ENCODE measurements around the gene PPM1J.
A peak's percentile ranks its signal among the peaks of the same experiment; 100 is the strongest.

The PPM1J gene

DNA sequence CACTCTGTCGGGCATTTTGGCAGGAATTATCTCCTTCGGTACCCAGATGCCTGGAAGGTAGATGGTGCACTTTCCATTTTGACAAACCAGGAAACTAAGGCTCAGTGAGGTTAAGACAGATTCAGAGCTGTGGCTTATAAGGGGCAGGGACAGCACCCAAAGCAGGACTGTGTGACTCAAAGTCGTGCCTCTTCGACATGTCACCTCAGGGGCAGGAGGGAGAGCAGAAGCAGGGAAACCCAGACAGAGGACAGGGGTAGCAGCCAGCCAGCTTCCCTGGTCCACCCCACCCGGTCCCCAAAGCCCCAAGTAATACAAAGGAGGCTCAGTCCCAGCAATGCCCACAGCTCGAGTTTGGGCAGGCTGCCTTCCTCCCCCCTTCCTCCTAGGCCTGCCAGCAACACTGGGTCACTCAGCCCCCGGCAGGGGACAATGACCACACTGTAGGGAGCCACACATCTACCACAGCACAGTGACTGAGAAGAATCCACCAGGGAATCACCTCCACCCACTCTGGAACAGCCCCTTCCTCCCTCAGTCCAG lies 10.7 kb downstream of the PPM1J start:
- DNase-seq (ENCODE audit: low read depth) = no peak

DNA sequence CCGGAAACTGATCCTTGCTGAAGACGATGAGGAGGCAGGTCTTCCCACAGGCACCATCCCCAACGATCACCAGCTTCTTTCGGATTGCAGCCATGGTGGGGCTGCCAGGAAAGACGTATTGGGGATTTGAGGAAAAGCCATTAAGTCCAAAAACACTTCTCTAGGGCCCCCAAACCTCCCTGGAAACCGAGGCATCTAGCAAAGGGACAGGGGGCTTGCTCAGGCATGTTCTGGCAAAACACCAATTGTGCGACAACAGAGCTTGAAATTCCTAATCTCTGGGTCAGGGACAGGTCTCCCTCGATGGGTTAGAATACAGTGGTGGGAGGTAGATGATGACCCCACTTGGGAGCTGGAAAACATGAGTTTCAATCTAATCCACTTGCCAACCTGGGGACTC lies 11.4 kb downstream of the PPM1J start:
- no peak for DNase-seq (ENCODE audit: low read depth)

DNA sequence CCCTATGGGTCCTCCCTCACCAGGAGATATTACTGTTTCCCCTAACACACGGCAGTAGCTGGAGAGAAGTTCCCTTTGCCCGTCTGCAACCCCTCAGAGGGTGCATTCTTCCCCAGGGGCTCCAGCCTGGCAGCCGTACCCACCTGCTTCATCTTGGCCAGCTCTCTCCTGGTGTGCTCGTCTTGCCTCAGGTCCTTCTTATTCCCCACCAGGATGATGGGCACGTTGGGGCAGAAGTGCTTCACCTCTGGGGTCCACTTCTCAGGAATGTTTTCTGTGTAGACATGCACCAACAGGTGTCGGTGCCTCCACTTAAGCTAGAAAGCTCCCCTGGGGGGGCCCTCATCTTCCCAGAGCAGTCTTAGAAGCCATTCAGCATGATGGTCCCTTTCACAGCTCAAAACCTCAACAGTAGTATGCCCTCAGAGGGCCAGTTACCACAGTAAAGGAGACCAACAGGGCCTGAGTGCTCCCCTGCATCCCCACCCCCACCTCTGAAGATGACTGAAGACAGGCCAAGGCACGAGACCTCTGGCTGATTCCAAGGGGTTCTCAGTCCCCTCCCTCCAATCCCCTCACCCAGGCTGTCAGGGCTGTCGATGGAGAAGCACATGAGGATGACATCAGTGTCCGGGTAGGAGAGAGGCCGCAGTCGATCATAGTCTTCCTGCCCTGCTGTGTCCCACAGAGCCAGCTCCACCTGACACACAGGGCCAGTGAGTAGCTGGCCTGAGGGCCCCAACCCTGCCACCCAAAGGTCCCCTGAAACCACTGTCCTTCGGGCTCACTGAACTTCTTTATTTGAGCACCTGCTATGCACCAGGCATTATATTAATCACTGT lies 12.5 kb downstream of the PPM1J start:
- DNase-seq (ENCODE audit: low read depth) = no peak

DNA sequence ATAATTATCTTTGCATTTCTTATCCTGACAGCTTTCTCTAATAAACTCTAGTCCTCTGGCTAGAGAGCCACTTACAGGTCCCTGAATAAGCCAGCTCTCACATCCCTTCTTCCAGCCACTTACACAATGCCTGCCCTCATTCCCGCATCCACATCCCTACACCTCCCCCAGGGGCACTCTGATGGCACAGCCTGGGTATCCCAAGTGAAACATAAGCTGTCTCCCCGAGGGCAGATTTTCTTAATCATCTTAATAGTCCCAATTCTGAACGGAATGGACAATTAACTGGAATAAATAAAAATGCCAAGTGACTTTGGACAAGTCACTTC lies 13.1 kb downstream of the PPM1J start:
- no peak for DNase-seq (ENCODE audit: low read depth)

DNA sequence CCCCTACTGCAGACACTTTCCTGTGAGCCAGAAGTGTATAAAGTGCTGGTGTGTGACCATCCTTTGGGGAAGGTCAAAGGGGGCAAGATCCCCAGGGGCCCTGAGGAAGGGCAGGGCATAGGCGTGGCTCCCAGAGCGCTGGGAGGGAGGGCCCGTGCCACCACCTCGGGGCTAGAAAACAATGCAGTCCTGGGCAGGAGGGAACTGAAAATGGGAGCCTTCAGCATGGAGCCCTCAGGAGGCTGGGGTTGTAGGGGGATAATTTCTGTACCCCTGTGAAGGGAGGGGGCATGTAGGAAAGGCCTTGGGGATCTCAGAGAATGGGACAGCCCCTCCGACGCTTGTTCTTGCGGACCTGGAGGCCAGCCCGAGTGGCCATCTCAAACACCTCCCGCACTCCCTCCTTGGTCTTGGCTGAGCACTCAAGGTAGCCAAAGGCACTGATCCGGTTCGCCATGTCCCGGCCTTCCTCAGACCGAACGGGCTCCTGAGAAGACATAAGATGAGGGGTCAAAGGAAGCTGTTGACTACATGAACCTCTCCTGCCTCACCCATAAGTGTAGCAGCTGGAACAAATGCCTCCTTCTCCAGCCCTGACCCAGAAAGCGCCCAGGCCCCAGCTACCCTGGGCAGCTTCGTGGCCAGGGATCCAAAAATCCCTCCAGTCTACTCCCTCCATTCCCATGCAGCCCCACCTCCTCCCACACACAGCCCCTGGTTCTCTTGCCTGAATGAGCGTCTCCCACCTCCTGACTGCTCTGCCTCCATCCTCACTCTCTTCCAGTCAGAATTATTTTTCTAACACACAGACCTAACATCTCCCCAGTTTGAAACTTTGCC lies 13.7 kb downstream of the PPM1J start:
- no peak for DNase-seq (ENCODE audit: low read depth)

DNA sequence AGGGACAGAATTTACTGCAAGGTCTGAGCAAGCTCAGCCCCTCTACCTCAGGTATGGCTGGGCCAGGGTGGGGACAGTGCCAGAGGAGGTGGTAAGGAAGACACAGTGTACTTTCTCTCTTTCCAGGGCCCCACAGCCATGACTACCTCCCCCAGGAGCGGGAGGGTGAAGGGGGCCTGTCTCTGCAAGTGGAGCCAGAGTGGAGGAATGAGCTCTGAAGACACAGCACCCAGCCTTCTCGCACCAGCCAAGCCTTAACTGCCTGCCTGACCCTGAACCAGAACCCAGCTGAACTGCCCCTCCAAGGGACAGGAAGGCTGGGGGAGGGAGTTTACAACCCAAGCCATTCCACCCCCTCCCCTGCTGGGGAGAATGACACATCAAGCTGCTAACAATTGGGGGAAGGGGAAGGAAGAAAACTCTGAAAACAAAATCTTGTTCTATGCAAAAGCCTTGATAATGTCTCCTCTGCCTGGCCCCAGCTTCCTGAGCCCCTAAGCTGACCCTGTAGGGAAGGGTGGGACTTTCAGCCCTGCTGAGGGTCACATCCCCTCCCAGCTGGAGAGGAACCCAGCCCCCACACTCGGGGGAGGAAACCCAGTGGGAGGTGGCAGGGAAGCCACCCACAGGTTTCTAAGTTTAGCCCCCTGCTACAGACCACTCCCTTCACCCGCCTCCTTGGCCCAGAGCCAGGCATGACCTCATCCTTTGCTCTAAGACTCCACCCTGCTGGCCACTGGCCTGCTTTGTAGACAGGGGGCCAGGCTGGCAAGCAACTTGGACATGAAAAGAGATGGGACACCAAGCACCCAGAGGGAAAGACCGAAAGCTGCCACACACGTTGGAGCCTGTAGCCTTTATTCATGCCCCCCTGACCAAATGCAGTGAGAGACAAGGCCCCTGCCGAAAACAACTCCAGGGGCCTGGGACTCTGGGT lies 14.6 kb downstream of the PPM1J start:
- DNase-seq (ENCODE audit: low read depth) = peak; percentile 42

DNA sequence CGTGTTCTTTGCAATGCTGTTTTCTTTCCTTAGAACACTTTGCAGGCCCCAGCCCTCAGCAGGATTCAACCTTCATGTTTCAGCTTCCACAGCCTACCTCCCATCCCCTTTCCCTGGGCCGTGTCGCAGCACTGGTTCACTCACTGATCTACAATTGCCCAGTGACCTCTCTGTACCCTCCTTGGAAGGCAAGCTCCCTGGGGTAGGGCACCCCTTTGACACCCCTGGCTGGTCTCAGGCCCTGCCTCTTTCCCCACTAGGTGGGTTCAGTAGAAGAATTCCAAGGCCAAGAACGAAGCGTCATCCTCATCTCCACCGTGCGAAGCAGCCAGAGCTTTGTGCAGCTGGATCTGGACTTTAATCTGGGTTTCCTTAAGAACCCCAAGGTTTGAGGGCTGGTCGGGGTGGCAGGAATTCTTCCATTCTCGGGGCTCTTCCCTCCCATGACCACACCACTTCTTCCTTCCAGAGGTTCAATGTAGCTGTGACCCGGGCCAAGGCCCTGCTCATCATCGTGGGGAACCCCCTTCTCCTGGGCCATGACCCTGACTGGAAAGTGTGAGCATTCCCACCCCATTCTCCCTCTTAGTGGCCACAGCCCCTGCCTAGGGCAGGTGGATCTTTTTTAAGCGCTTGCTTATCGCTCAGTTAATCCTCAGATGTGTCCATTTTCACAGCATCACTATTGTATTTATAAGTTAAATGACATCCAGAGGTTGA lies 15.5 kb downstream of the PPM1J start:
- no peak for DNase-seq (ENCODE audit: low read depth)

DNA sequence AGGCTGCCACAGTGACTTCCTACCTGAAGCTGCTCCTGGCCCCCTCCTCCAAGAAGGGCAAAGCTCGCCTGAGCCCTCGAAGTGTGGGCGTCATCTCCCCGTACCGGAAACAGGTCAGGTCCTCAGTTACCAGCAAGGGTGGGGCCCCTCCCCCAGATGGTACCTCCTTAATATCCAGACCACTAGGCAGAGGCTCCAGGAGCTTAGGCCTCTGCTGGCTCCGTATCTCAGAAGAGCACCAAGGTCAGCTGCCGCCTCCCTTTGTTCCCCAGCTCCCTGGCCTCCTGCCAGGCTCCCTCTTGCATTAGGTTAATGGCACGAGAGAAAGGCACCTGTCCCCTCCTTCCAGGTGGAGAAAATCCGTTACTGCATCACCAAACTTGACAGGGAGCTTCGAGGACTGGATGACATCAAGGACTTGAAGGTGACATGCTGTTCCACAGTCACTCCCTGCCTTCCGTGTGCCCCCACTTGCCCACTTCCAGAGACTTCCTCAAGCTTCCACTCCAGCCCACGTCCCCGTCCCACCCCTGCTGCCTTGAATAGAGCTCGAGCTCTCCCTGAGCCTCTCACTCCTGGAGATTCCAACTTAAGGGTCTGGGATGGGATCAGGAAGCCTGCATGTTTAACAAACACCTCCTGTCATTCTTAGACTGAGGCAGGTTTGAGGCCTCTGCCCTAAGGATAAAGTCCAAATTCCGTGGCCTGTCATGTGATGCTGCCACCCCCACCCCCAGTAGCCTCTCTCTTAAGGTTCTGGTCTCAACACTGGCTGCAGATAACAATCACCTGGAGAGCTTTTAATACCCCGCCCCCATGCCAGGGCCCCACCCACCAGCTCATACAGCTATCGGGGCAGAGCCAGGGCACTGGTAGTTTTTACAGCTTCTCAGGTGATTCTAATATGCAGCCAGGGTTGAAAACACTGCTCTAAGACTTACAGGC lies 16.5 kb downstream of the PPM1J start:
- DNase-seq (ENCODE audit: low read depth) = no peak

DNA sequence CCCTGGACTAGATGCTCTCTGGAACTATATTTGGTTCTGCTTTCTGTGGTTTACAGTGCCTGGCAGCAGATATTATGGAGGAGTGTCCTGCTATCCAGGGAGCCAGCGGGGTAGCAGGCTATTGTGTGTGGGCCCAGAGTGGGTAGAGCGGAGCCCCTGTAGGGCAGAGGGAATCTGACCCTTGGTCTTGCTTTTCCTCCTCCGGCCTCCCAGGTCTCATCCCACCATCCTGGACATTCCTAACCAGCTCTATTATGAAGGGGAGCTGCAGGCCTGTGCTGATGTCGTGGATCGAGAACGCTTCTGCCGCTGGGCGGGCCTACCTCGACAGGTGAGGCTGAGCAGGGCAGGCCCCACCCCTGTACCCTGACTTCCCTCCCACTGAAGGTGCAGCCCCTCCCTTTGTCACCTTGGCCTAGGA lies 17.3 kb downstream of the PPM1J start:
- no peak for DNase-seq (ENCODE audit: low read depth)

DNA sequence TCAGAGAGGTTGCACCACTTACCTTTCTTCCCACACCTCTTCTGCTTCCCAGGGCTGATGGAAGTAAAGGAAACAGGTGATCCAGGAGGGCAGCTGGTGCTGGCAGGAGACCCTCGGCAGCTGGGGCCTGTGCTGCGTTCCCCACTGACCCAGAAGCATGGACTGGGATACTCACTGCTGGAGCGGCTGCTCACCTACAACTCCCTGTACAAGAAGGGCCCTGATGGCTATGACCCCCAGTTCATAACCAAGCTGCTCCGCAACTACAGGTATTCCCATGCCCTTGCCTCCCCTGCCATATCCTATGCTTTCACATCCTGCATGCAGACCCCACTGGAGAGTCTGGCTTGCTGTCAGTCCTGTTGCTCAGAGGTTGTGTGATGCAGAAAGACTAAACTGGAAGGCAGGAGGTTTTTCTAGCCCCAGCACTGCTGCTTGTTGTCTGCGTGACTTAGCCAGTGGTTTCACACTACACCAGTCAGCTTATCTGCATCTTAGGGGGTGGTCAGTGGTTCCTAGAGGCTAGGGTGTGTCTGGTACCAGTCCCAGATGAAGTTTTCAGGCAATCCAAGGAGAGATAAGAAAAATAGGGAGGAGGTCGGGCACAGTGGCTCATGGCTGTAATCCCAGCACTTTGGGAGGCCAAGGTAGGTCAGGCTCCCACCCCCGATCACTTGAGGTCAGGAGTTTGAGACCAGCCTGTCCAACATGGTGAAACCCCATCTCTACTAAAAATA lies 18.4 kb downstream of the PPM1J start:
- no peak for DNase-seq (ENCODE audit: low read depth)

DNA sequence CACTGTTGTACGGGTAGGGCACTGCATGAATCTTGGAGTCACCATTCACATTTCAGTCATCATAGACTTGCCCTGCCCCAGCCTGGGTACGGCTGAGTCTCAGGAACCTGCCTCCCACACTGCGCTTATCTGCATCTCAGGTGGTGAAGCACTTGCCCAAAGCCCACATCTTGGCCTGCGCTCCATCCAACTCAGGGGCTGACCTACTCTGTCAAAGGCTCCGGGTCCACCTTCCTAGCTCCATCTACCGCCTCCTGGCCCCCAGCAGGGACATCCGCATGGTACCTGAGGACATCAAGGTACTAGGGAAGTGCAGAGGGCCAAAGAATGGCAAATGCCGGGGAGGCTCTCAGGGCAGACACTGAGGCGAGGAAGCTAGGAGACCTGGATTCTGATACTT lies 19.9 kb downstream of the PPM1J start:
- no peak for DNase-seq (ENCODE audit: low read depth)

DNA sequence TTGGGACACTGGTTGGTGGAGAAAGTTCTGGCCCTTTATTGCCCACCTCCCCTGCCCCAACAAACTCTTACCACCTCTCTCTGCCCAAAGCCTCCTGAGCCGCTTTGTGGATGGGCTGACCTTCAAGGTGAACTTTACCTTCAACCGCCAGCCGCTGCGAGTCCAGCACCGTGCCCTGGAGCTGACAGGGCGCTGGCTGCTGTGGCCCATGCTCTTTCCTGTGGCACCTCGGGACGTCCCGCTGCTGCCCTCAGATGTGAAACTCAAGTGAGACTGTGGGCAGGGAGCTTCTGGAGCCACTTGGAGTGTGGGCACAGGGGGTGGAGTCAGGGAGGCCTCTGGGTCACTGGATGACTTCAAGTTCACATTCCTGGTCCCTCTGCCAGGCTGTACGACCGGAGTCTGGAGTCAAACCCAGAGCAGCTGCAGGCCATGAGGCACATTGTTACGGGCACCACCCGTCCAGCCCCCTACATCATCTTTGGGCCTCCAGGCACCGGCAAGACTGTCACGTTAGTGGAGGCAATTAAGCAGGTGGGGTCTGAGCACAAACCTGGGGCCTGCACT lies 20.7 kb downstream of the PPM1J start:
- DNase-seq (ENCODE audit: low read depth) = no peak

DNA sequence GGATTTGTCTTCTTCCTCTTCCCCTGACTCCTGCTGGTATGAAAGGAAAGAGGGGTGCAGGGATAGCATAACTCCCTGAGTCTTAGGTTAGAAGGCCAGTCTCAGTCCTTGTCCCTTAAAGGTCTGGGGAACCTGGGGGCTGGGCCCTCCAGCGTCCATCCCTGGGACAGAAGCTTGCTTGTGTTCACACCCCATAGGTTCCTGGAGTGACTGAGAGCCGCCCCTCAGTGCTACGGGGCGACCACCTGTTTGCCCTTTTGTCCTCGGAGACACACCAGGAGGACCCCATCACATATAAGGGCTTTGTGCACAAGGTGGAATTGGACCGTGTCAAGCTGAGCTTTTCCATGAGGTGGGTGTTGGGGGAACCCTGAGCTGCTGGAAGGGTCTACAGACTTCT lies 21.3 kb downstream of the PPM1J start:
- no peak for DNase-seq (ENCODE audit: low read depth)

DNA sequence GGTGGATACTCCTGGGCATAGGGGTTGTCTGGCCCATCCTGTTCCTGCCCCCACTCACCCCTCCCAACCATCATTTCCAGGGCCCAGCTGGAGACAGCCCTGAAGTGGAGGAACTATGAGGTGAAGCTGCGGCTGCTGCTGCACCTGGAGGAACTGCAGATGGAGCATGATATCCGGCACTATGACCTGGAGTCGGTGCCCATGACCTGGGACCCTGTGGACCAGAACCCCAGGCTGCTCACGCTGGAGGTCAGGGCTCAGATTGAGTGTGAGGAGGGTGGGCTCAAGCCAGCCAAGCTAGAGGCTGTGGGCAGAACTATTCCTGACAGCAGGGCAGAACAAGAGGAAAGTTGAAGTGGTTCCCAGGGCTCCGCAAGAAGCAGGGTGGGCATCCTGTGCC lies 22.5 kb downstream of the PPM1J start:
- no peak for DNase-seq (ENCODE audit: low read depth)

DNA sequence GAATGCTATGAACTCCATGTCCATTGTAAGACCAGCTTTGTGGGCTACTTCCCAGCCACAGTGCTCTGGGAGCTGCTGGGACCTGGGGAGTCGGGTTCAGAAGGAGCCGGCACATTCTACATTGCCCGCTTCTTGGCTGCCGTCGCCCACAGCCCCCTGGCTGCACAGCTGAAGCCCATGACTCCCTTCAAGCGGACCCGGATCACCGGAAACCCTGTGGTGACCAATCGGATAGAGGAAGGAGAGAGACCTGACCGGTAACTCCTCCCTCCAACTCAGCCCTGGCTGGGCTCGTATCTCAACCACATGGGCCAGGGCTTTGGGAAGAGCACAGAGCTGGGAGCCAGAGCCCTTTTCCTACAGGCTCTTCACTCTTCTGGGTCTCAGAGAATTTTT lies 25.3 kb downstream of the PPM1J start:
- no peak for DNase-seq (ENCODE audit: low read depth)

DNA sequence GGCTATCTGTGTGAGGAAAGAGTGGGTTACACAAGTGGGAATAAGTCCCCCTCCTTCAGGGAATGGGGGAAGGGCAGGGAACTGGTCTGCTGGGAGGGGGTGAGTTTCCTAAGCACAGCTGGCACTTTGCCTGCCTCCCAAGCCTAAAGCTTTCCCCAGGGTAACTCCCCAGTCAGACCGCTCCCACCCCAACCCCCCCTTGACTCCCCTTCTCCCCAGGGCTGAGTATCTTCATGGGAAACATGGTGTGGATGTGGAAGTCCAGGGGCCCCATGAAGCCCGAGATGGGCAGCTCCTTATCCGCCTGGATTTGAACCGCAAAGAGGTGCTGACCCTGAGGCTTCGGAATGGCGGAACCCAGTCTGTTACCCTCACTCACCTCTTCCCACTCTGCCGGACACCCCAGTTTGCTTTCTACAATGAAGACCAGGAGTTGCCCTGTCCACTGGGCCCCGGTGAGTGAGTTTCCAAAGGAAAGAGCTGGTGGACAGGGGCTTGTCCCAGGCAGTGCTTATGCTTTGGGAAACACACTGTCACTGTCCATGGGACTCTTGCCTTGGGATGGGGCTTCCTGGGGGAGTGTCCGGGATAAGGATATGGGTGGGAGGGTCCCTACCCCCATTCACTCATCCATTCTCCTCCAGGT lies 25.8 kb downstream of the PPM1J start:
- DNase-seq (ENCODE audit: low read depth) = no peak

DNA sequence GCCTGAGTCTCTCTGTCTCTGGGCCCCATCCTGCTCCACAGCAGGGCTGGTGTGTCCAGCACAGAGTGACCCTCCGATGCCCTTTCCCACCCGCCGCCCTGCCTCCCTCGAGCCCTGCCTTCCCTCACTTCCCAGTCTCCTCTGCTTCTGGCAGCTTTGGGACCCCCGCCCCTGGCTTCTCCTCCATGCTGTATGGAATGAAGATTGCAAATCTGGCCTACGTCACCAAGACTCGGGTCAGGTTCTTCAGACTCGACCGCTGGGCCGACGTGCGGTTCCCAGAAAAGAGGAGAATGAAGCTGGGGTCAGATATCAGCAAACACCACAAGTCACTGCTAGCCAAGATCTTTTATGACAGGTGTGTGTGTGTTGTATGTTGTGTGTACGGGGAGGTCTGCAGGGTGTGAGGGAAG lies 26.3 kb downstream of the PPM1J start:
- no peak for DNase-seq (ENCODE audit: low read depth)

DNA sequence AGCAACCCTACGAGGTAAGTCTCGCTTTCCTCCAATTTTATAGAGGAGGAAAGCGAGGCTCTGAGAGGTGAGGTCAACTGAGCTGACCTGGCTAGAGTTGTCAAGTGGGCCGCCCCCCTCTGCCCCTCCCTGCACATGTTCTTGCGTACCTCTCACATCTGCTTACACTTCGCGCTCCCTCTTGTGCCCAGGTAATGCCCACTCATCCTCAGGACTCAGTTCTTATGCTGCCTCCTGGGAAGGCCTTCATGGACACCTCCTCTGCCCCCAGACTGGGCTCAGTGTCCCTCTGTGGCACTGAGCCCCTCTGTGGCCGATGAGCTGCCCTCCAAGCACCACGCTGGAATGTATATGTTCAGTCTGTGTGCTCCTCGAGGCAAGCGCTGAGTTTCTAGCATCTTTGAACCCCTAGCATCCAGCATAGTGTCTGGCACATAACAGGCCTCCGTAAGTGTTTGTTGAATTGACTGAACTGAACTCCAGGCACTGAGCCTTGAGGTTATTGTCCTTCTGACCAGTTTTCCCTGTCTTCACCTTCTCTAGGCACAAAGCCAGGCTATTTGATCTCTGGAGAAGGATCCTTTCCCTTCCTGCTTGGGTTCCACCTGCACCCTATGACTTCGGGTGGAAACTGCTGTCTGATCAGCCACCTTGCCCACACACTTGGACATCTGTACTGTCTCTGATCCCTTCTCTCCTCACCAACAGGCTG lies 27.2 kb downstream of the PPM1J start:
- no peak for DNase-seq (ENCODE audit: low read depth)

Measured in stimulated activated CD8-positive, alpha-beta memory T cell treated with anti-CD3 and anti-CD28 coated beads, Interleukin-15, amount 100 ng/mL, for 24 hours (primary cell).